HCT116 (cell line): ENCODE results near the gene TMEM209.

Experiments
- CTCF ChIP-seq, 3 experiments: fragments of 200-600 bp in 1 of 3; sonication (generic) in 1 of 3; IDR thresholded peaks in 2 of 3; conservative IDR thresholded peaks in 1 of 3; 2 replicates each; pipeline ENCODE4 v1.5.1; 2012 to 2017; ENCODE audit warnings: low read depth in 2 of 3, low read length in 2 of 3, antibody characterized with exemption in 1 of 3, borderline replicate concordance in 1 of 3, control low read depth in 1 of 3, mild to moderate bottlenecking in 1 of 3, mixed read lengths in 1 of 3, mixed run types in 1 of 3, moderate library complexity in 1 of 3; ENCODE audit not compliant: insufficient read depth in 1 of 3
- POLR2A ChIP-seq: IDR thresholded peaks from 2 replicates; pipeline ENCODE4 v1.7.0; 2011; ENCODE audit warnings: borderline replicate concordance; ENCODE audit not compliant: insufficient read depth, insufficient read length; ENCODE audit errors: extremely low read depth
- POLR2AphosphoS5 ChIP-seq: IDR thresholded peaks from 2 replicates; pipeline ENCODE4 v1.6.1; 2011; ENCODE audit warnings: mild to moderate bottlenecking, low read depth, low read length, moderate library complexity
- REST ChIP-seq: IDR thresholded peaks from 2 replicates; pipeline ENCODE4 v1.6.1; 2012; ENCODE audit warnings: low read depth
- ZBTB33 ChIP-seq: IDR thresholded peaks from 2 replicates; pipeline ENCODE4 v1.6.1; 2011; ENCODE audit warnings: mild to moderate bottlenecking, low read length, moderate library complexity; ENCODE audit not compliant: insufficient replicate concordance; ENCODE audit errors: extremely low read depth
- ZFX ChIP-seq: fragments of 450-650 bp; IDR thresholded peaks from 2 replicates; pipeline ENCODE4 v1.6.1; 2017

GRCh38 chr7:130174237-130174959 is 30.8 kb downstream of the TMEM209 start:
- TF ChIP-seq CTCF (IDR thresholded peaks at IDR 0.05 in 2 of 3, conservative IDR thresholded peaks at IDR 0.05 in 1 of 3; ENCODE audit: borderline replicate concordance in 1 of 3, insufficient read depth in 1 of 3, low read depth in 2 of 3, low read length in 2 of 3) (no peak), POLR2AphosphoS5 (no peak), POLR2A (no peak), ZFX (no peak), REST (no peak), ZBTB33 (no peak)
